GM23248 (cell line): Measurements from ENCODE around the gene ZNF584. TPM values are rescaled to one million over a fixed set of nuclear protein-coding genes. Genes with fewer than 3 reads are reported as not detected.

Experiments
- DNase-seq: peaks from one replicate; pipeline ENCODE4 v3.0.0-alpha.2; 2015
- H2AFZ ChIP-seq: fragments of 200-600 bp; sonication (generic); 2 replicates; pipeline ENCODE4 v1.6.1; 2016; ENCODE audit warnings: antibody characterized with exemption
- H3F3A ChIP-seq: fragments of 200-600 bp; sonication (generic); 2 replicates; pipeline ENCODE4 v1.6.1; 2016; ENCODE audit warnings: mild to moderate bottlenecking, antibody characterized with exemption, mixed run types; ENCODE audit not compliant: insufficient read depth
- H3K27ac ChIP-seq: fragments of 200-600 bp; sonication (generic); 2 replicates; pipeline ENCODE4 v1.5.1; 2016; ENCODE audit warnings: mild to moderate bottlenecking
- H3K27me3 ChIP-seq: fragments of 200-600 bp; sonication (generic); replicated peaks from 2 replicates; pipeline ENCODE4 v1.6.1; 2016; ENCODE audit warnings: mild to moderate bottlenecking; ENCODE audit not compliant: insufficient read depth
- H3K36me3 ChIP-seq: fragments of 200-600 bp; sonication (generic); 2 replicates; pipeline ENCODE4 v1.6.1; 2016; ENCODE audit warnings: low read depth, mild to moderate bottlenecking
- H3K4me1 ChIP-seq: fragments of 200-600 bp; sonication (generic); 2 replicates; pipeline ENCODE4 v1.6.1; 2016; ENCODE audit warnings: mild to moderate bottlenecking; ENCODE audit not compliant: insufficient read depth
- H3K4me2 ChIP-seq: fragments of 200-600 bp; sonication (generic); one replicate; pipeline ENCODE4 v1.6.1; 2016; ENCODE audit warnings: mild to moderate bottlenecking; ENCODE audit not compliant: unreplicated experiment
- H3K4me3 ChIP-seq: fragments of 200-600 bp; sonication (generic); 2 replicates; pipeline ENCODE4 v1.5.1; 2016; ENCODE audit warnings: mild to moderate bottlenecking
- H3K79me2 ChIP-seq: fragments of 200-600 bp; sonication (generic); 2 replicates; pipeline ENCODE4 v1.6.1; 2016; ENCODE audit warnings: mild to moderate bottlenecking; ENCODE audit not compliant: insufficient read depth
- H3K9ac ChIP-seq: fragments of 200-600 bp; sonication (generic); 2 replicates; pipeline ENCODE4 v1.6.1; 2016; ENCODE audit warnings: mild to moderate bottlenecking
- H3K9me2 ChIP-seq: fragments of 200-600 bp; sonication (generic); 2 replicates; pipeline ENCODE4 v1.6.1; 2016; ENCODE audit warnings: mixed run types, mild to moderate bottlenecking, moderate library complexity; ENCODE audit not compliant: insufficient read depth
- H3K9me3 ChIP-seq: fragments of 200-600 bp; sonication (generic); one replicate; pipeline ENCODE4 v1.6.1; 2017; ENCODE audit warnings: low read depth
- H4K20me1 ChIP-seq: fragments of 200-600 bp; sonication (generic); 2 replicates; pipeline ENCODE4 v1.6.0; 2016; ENCODE audit not compliant: insufficient read depth
- EZH2 ChIP-seq: fragments of 200-600 bp; sonication (generic); IDR thresholded peaks from 2 replicates; pipeline ENCODE4 v1.6.1; 2018; ENCODE audit warnings: antibody characterized with exemption, mild to moderate bottlenecking; ENCODE audit not compliant: insufficient read depth, poor library complexity, severe bottlenecking
- EZH2phosphoT487 ChIP-seq: fragments of 200-600 bp; sonication (generic); IDR thresholded peaks from 2 replicates; pipeline ENCODE4 v1.6.1; 2018; ENCODE audit warnings: antibody characterized with exemption, moderate library complexity, mild to moderate bottlenecking, low read depth; ENCODE audit not compliant: insufficient read depth
- WGBS, 2 experiments: methylation state at CpG; one replicate each; pipeline ENCODE4 v1.1.6; 2015 to 2017; ENCODE audit warnings: low lambda C conversion rate in 2 of 2, low coverage in 1 of 2; ENCODE audit errors: missing lambda C conversion rate in 2 of 2; 5-methylcytosine and 5-hydroxymethylcytosine counted together
- in situ Hi-C: fragments of 300-500 bp; cut with MboI; formaldehyde crosslinking; loops from 2 replicates; pipeline ENCODE4 v1.15.0; 2020
- polyA plus RNA-seq: library from polyadenylated mRNA; unstranded; fragments of >200 nt; fragmentation: Nextera tagmentation; extraction: Ambion mirVana; gene quantifications from 2 replicates; pipeline ENCODE4 v1.2.1, GENCODE V29; 2016
- total RNA-seq: library from RNA; depleted of rRNA; stranded (reverse); fragments of >200 nt; shearing (Covaris generic); gene quantifications from 2 replicates; pipeline ENCODE4 v1.2.3, GENCODE V29; 2014

Gene ZNF584
- total and polyA plus RNA-seq, 2 experiments from 2014 or later, result 12.7 to 14.6 TPM

DNA sequence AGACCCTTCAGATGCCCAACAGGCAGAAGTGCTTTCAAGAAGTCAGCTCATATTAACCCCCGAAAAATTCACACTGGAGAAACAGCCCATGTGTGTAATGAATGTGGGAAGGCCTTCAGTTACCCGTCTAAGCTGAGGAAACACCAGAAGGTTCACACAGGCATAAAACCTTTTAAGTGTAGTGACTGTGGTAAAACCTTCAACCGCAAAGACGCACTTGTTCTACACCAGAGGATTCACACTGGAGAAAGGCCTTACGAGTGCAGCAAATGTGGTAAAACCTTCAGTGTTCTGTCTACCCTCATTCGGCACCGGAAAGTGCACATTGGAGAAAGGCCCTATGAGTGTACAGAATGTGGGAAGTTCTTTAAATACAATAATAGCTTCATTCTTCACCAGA lies 8.6 kb downstream of the ZNF584 start:
- WGBS, 2 experiments, result 94 to 97% methylated on average over 7 of the region's 7 CpGs
- in situ Hi-C loops, result no loop called here
- Histone ChIP-seq H3K4me3 (no peak overlapping the region), H3K4me1 (no peaks in the 10 kb centered on the region), H3K36me3 (peaks cover 37% of the 10 kb centered on the region), H3K4me2 (no peak overlapping the region), H3K9ac (no peak overlapping the region), H3K79me2 (peaks cover 48% of the 10 kb centered on the region), H2AFZ (no peak overlapping the region), H3K27ac (no peak overlapping the region), H3K9me2 (no peaks in the 10 kb centered on the region), H4K20me1 (no peaks in the 10 kb centered on the region), H3F3A (no peaks in the 10 kb centered on the region), H3K27me3 (no peaks in the 10 kb centered on the region), H3K9me3 (no peaks in the 10 kb centered on the region)
- TF ChIP-seq EZH2phosphoT487, result no peak
- no peak for TF ChIP-seq EZH2
- no peak for DNase-seq

DNA sequence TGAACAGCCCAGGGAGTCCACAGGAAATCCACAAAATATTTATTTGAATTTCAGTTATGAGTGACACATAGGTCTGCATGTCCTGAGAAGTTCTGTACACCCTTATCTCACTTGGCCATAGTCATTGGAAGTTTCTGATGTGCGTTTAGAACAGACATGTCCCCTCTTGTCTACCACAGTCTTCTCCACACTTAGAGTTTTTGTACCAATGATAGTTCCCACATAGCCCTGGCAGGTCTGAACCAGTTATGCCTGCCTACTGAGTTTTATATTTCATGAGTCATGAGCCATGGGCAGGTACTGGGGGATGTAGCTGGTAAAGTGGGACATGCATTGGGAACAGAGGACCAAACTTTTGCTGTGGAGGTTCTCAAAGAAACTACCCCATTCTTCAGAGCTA lies 20.2 kb downstream of the ZNF584 start:
- peaks cover 17% of the 10 kb centered on the region for H3K9me3 ChIP-seq
- in situ Hi-C loops, result no loop called here
- 0 out of 2 replicates have a peak, but pooled peaks cover 7% of the 10 kb centered on the region for H3F3A ChIP-seq
- peaks cover 11% of the 10 kb centered on the region; the same call in 1 of the 2 replicates for H3K79me2 ChIP-seq
- no peaks in the 10 kb centered on the region for H4K20me1 ChIP-seq
- H3K27ac ChIP-seq, result no peak overlapping the region
- H3K27me3 ChIP-seq, result no peaks in the 10 kb centered on the region
- no peaks in the 10 kb centered on the region for H3K9me2 ChIP-seq
- no peak overlapping the region for H3K4me3 ChIP-seq
- 50 to 60% methylated on average over 1 of the region's 1 CpG for WGBS, 2 experiments
- H2AFZ ChIP-seq, result no peak overlapping the region
- TF ChIP-seq EZH2 (no peak), EZH2phosphoT487 (no peak)
- no peak overlapping the region for H3K4me2 ChIP-seq
- H3K9ac ChIP-seq, result no peak overlapping the region
- DNase-seq, result no peak
- H3K4me1 ChIP-seq, result no peaks in the 10 kb centered on the region
- H3K36me3 ChIP-seq, result peaks cover 25% of the 10 kb centered on the region

DNA sequence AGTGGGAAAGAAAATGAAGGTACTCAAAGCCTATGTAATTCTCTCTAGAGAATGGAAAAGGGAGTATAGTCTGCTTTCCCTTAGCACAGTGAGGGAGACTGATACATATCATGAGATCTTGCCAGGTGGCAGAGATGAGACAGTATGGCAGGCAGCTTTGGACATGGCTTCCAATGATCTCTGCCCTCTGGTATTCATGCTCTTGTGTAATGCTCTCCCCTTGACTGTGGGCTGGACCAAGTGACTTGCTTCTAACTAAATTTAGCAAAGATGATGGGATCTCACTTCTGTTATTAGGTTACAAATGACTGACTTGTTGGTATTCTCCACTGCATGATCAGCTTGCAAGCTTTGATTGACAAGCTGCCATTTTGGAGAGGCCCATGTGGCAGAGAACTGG lies 21.3 kb downstream of the ZNF584 start:
- DNase-seq, result peak; percentile 39
- no peak overlapping the region for H2AFZ ChIP-seq
- no peak overlapping the region for H3K9ac ChIP-seq
- no peaks in the 10 kb centered on the region for H3K27me3 ChIP-seq
- H3K36me3 ChIP-seq, result peaks cover 36% of the 10 kb centered on the region
- H3K79me2 ChIP-seq, result peaks cover 14% of the 10 kb centered on the region; the same call in 1 of the 2 replicates
- no peak overlapping the region for H3K27ac ChIP-seq
- TF ChIP-seq EZH2 (no peak), EZH2phosphoT487 (no peak)
- H3K9me3 ChIP-seq, result peaks cover 21% of the 10 kb centered on the region
- no peak overlapping the region for H3K4me2 ChIP-seq
- in situ Hi-C loops, result no loop called here
- H3K9me2 ChIP-seq, result no peaks in the 10 kb centered on the region
- H4K20me1 ChIP-seq, result no peaks in the 10 kb centered on the region
- no peak overlapping the region for H3K4me3 ChIP-seq
- no peaks in the 10 kb centered on the region for H3K4me1 ChIP-seq
- 0 out of 2 replicates have a peak, but pooled peaks cover 13% of the 10 kb centered on the region for H3F3A ChIP-seq

DNA sequence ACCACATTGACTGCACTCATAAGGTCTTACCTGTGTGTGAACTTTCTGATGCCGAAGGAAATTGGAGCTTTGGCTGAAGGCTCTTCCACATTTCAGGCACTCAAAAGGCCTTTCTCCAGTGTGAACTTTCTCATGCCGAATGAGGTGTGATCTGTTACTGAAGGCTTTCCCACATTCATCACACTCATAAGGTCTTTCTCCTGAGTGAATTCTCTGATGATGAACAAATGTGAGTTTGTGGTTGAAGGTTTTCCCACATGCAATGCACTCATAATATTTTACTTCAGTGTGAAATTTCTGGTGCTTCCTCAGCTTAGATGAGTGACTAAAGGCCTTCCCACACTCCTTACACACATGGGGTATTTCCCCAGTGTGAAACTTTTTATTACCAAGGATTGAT lies 25.8 kb downstream of the ZNF584 start:
- Histone ChIP-seq H3K9ac (no peak overlapping the region), H3K4me2 (no peak overlapping the region), H3K36me3 (peaks cover 57% of the 10 kb centered on the region), H3K9me2 (no peaks in the 10 kb centered on the region), H3K4me3 (no peak overlapping the region), H3K9me3 (peaks cover 17% of the 10 kb centered on the region), H3K27me3 (no peaks in the 10 kb centered on the region), H4K20me1 (no peaks in the 10 kb centered on the region), H3K79me2 (peaks cover 35% of the 10 kb centered on the region), H3K27ac (no peak overlapping the region), H3K4me1 (no peaks in the 10 kb centered on the region), H3F3A (0 out of 2 replicates have a peak, but pooled peaks cover 13% of the 10 kb centered on the region), H2AFZ (no peak overlapping the region)
- in situ Hi-C loops, result no loop called here
- peak; percentile 26 for DNase-seq
- no peak for TF ChIP-seq EZH2
- no peak for TF ChIP-seq EZH2phosphoT487
- 85 to 94% methylated on average over 2 of the region's 2 CpGs for WGBS, 2 experiments
